Germinal center (tissue), 1 donor: ENCODE data around the gene PCIF1.
"Not testable (repeated sequence)": the region's sequence is repeated elsewhere in the genome, so short reads cannot be mapped to it uniquely, and the experiment has no call there.

Experiments used
- DNase-seq: peaks from one replicate; pipeline ENCODE4 v3.0.0; 2012; ENCODE audit warnings: mixed read lengths, low spot score

PCIF1 gene

GRCh38 chr20:45994761-45995493 is 60.4 kb downstream of the PCIF1 start:
- no peak for DNase-seq

- not testable (repeated sequence) for DNase-seq
These were observed 61.1 kb downstream of the PCIF1 start for GRCh38 chr20:45995495-45996097.

- DNase-seq: no peak
These were observed 62.7 kb downstream of the PCIF1 start for GRCh38 chr20:45997187-45997586.
